HepG2 (cell line): ENCODE data around the gene C9orf40. TPM values are rescaled to one million over a fixed set of nuclear protein-coding genes. Genes with fewer than 3 reads are reported as not detected.

Experiments used
- ASH2L ChIP-seq: fragments of 300-600, 200-600 bp; sonication (generic); IDR thresholded peaks from 2 replicates; pipeline ENCODE4 v1.7.0; 2017; ENCODE audit warnings: low read depth, mild to moderate bottlenecking, moderate library complexity, mixed read lengths, low read length; ENCODE audit not compliant: insufficient read length
- CENPX ChIP-seq: sonication (generic); formaldehyde crosslinking; IDR thresholded peaks from 2 replicates; pipeline ENCODE4 v1.9.0; 2021; ENCODE audit warnings: mild to moderate bottlenecking, missing genetic modification reagents, moderate library complexity
- GRHL1 ChIP-seq: sonication (generic); formaldehyde crosslinking; conservative IDR thresholded peaks from 2 replicates; pipeline ENCODE4 v1.8.0; 2022; ENCODE audit warnings: missing genetic modification reagents
- HES4 ChIP-seq: sonication (generic); formaldehyde crosslinking; IDR thresholded peaks from 2 replicates; pipeline ENCODE4 v1.9.0; 2021; ENCODE audit warnings: mild to moderate bottlenecking, missing genetic modification reagents, borderline replicate concordance
- HHEX ChIP-seq: IDR thresholded peaks from 2 replicates; pipeline ENCODE4 v1.6.1; 2016; ENCODE audit warnings: control low read depth
- HMG20A ChIP-seq: IDR thresholded peaks from 2 replicates; pipeline ENCODE4 v1.6.1; 2016; ENCODE audit warnings: borderline replicate concordance
- KMT2B ChIP-seq: IDR thresholded peaks from 2 replicates; pipeline ENCODE4 v1.6.1; 2016; ENCODE audit warnings: missing genetic modification reagents, missing compliant biosample characterization
- NFIC ChIP-seq: IDR thresholded peaks from 2 replicates; pipeline ENCODE4 v1.6.1; 2012; ENCODE audit warnings: mild to moderate bottlenecking, low read length, inconsistent platforms
- SRSF4 ChIP-seq: fragments of 200-400 bp; formaldehyde crosslinking; IDR thresholded peaks from one replicate; pipeline ENCODE4 v1.6.1; 2018; ENCODE audit warnings: mild to moderate bottlenecking, low read depth, low read length, moderate library complexity; ENCODE audit not compliant: poor library complexity, severe bottlenecking
- TBX3 ChIP-seq: fragments of 450-650 bp; IDR thresholded peaks from 2 replicates; pipeline ENCODE4 v1.6.1; 2017; ENCODE audit warnings: antibody characterized with exemption, mild to moderate bottlenecking, inconsistent platforms, borderline replicate concordance
- USF2 ChIP-seq, 2 experiments: sonication (generic) in 1 of 2; formaldehyde crosslinking in 1 of 2; IDR thresholded peaks; 2 replicates each; pipeline versions ENCODE4 v1.5.1 to v1.6.1; 2011 to 2020; ENCODE audit warnings: borderline replicate concordance in 1 of 2, low read depth in 1 of 2, low read length in 1 of 2, mild to moderate bottlenecking in 1 of 2, missing genetic modification reagents in 1 of 2, moderate library complexity in 1 of 2
- ZNF282 ChIP-seq: fragments of 450-650 bp; IDR thresholded peaks from 2 replicates; pipeline ENCODE4 v1.6.1; 2018; ENCODE audit not compliant: partially characterized antibody
- ZNF382 ChIP-seq: sonication (generic); formaldehyde crosslinking; IDR thresholded peaks from 2 replicates; pipeline ENCODE4 v1.5.0; 2020; ENCODE audit warnings: missing genetic modification reagents, mild to moderate bottlenecking, borderline replicate concordance
- ZNF567 ChIP-seq: sonication (generic); formaldehyde crosslinking; IDR thresholded peaks from 2 replicates; pipeline ENCODE4 v1.8.1; 2023; ENCODE audit warnings: mild to moderate bottlenecking, missing genetic modification reagents, borderline replicate concordance
- polyA plus RNA-seq, 8 experiments: library from polyadenylated mRNA; depleted of rRNA in 3 of 8; stranded (reverse) in 7 of 8; unstranded in 1 of 8; fragments of >200 nt; fragmentation: Illumina TruSeq in 4 of 8; extraction: Trizol in 4 of 8; gene quantifications; 2 replicates each; pipeline versions ENCODE4 v1.2.1 to v1.2.3, GENCODE V29; 2011 to 2016; ENCODE audit warnings: low read depth in 4 of 8, missing spikeins in 1 of 8, mixed read lengths in 1 of 8; ENCODE audit not compliant: insufficient read depth in 1 of 8
- total RNA-seq, 5 experiments: library from RNA; depleted of rRNA; stranded (reverse); fragments of >200 nt; fragmentation: Illumina TruSeq; extraction: Trizol; gene quantifications; 2 replicates each; pipeline ENCODE4 v1.2.3, GENCODE V29; 2016; ENCODE audit warnings: low read depth in 1 of 5
- TF ChIP-seq, protein P1 (sequence below): sonication (generic); formaldehyde crosslinking; IDR thresholded peaks from 2 replicates; pipeline ENCODE4 v1.8.0; 2022; ENCODE audit warnings: low read depth, missing genetic modification reagents
- TF ChIP-seq, protein P2 (sequence below): sonication (generic); formaldehyde crosslinking; IDR thresholded peaks from 2 replicates; pipeline ENCODE4 v1.8.0; 2022; ENCODE audit warnings: mild to moderate bottlenecking, missing genetic modification reagents; ENCODE audit not compliant: insufficient replicate concordance

Gene C9orf40
- total and polyA plus RNA-seq, 2 of the 13 experiments (the other 11 are each of a cell fraction or from before 2014, with no cell fraction given) = 3.0 to 13.5 TPM

- peak; percentile 75 for TF ChIP-seq HES4
- TF ChIP-seq GRHL1 = no peak
- TF ChIP-seq ZNF282 = no peak
- TF ChIP-seq USF2 (IDR thresholded peaks at IDR 0.05; ENCODE audit: low read depth, low read length) = no peak
- peak; percentile 35; the same call in 1 of the 2 replicates for TF ChIP-seq USF2 (CRISPR knock-in tag; IDR thresholded peaks at IDR 0.05; ENCODE audit: borderline replicate concordance)
- TF ChIP-seq, protein P1, sequence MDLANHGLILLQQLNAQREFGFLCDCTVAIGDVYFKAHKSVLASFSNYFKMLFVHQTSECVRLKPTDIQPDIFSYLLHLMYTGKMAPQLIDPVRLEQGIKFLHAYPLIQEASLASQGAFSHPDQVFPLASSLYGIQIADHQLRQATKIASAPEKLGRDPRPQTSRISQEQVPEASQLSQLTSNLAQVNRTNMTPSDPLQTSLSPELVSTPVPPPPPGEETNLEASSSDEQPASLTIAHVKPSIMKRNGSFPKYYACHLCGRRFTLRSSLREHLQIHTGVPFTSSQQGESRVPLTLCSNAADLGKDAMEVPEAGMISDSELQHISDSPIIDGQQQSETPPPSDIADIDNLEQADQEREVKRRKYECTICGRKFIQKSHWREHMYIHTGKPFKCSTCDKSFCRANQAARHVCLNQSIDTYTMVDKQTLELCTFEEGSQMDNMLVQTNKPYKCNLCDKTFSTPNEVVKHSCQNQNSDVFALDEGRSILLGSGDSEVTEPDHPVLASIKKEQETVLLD (CRISPR knock-in tag) = peak; percentile 55; the same call in 1 of the 2 replicates
- peak; percentile 71; the same call in 1 of the 2 replicates for TF ChIP-seq ZNF567
- TF ChIP-seq KMT2B = peak; percentile 87
- TF ChIP-seq ZNF382 (CRISPR knock-in tag) = no peak
- no peak for TF ChIP-seq NFIC
- no peak for TF ChIP-seq CENPX (CRISPR knock-in tag)
- TF ChIP-seq TBX3 = no peak
- no peak for TF ChIP-seq HMG20A (CRISPR knock-in tag)
- no peak for TF ChIP-seq HHEX (CRISPR knock-in tag)
- TF ChIP-seq ASH2L = peak; percentile 93
- TF ChIP-seq SRSF4 = no peak
- TF ChIP-seq, protein P2, sequence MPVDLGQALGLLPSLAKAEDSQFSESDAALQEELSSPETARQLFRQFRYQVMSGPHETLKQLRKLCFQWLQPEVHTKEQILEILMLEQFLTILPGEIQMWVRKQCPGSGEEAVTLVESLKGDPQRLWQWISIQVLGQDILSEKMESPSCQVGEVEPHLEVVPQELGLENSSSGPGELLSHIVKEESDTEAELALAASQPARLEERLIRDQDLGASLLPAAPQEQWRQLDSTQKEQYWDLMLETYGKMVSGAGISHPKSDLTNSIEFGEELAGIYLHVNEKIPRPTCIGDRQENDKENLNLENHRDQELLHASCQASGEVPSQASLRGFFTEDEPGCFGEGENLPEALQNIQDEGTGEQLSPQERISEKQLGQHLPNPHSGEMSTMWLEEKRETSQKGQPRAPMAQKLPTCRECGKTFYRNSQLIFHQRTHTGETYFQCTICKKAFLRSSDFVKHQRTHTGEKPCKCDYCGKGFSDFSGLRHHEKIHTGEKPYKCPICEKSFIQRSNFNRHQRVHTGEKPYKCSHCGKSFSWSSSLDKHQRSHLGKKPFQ = peak; percentile 81
Observed at GRCh38 chr9:74952201-74953151, at the start of gene C9orf40 (continued).
